ENCODE data around the gene CBX2. TPM values are rescaled to one million over a fixed set of nuclear protein-coding genes. Genes with fewer than 3 reads are reported as not detected.

Gene CBX2
- total RNA-seq, result 0.39 and 0.44 TPM in 2 replicates

GRCh38 chr17:79777894-79778503, at the start of gene CBX2:
Gene CBX2, plus strand, starts transcription at chr17:79778148. Its CDS starts 88 bp downstream, at chr17:79778236.

GRCh38 chr17:79730769-79731483, 47.0 kb upstream of the CBX2 start, which contains the start of gene ENPP7:
Gene ENPP7, plus strand, starts transcription at chr17:79730943. Its CDS starts 197 bp downstream, at chr17:79731140.

GRCh38 chr17:79796763-79797491, 19.0 kb downstream of the CBX2 start, which contains the start of gene CBX8:
Gene CBX8, minus strand, starts transcription at chr17:79797077. Its CDS starts 79 bp downstream, at chr17:79796998.

Other genes with a start within 250 kb of the CBX2 start
- gene RBFOX3, start 167.1 kb upstream of the CBX2 start, total RNA-seq, result not detected in 2 replicates
- not detected in 2 replicates for gene ENPP7, start 47.2 kb upstream of the CBX2 start, total RNA-seq
- 3.6 and 4.2 TPM in 2 replicates for gene CBX8, start 18.9 kb downstream of the CBX2 start, total RNA-seq
- gene CBX4, start 61.3 kb downstream of the CBX2 start, total RNA-seq, result 9.5 and 13.5 TPM in 2 replicates